GM19239 (cell line): Measurements from ENCODE around the gene STYK1.
"Not testable (repeated sequence)": the region's sequence is repeated elsewhere in the genome, so short reads cannot be mapped to it uniquely, and the experiment has no call there.

Experiments used
- DNase-seq: peaks from one replicate; pipeline ENCODE4 v3.0.0; 2011; ENCODE audit warnings: low spot score; ENCODE audit not compliant: insufficient read length
- FAIRE-seq: peaks from 2 replicates; lab custom pipeline; 2011; peaks lifted over from hg19 to GRCh38; lab: Jason Lieb, UNC

STYK1 gene

DNA sequence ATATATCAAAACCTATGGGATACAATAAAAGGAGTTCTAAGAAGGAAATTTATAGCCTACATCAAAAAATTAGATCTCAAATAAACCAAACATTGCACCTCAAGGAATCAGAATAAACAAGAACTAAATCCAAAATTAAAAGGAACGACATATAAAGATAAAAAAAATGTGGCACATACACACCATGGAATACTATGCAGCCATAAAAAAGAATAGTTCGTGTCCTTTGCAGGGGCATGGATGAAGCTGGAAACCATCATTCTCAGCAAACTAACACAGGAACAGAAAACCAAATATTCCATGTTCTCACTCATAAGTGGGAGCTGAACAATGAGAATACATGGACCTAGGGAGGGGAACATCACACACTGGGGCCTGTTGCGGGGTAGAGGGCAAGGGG is 91.7 kb downstream of the STYK1 start:
- DNase-seq, FAIRE-seq: not testable (repeated sequence)

DNA sequence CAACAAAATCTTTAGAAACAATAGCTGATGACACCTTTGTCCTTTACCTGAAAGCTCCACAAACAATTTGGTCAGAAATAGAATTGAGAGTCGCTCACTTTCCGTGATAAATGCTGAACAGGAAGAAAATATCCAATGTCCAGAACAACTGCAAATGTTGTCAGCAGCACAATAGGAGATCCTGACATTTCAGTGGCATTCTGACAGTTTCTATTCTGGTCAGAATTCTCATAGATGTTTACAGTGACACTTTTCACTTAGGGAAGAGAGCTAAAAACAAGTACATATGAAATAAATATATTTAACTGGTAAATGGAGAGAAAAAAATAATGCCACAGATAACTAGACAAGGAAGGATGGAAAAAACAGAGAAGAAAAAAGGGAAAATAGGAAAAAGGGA is 99.5 kb downstream of the STYK1 start:
- DNase-seq (no peak), FAIRE-seq (no peak)

DNA sequence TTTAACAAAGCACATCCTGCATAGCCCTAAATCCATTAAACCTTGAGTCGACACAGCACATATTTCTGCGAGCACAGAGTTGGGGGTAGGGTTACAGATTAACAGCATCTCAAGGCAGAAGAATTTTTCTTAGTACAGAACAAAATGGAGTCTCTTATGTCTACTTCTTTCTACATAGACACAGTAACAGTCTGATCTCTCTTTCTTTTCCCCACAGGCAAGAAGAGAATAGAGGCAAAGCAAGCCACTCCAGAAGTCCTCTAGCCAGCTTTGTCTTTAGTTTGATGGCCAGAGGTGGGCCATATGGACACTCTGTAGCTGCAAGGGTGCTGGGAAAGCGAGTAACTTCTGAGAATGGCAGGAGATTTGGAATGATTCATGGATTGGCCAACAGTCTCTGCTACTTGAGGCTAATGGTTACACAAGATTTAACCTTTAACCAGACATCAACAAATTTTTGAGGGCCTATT is 101.8 kb downstream of the STYK1 start:
- DNase-seq, FAIRE-seq: not testable (repeated sequence)

DNA sequence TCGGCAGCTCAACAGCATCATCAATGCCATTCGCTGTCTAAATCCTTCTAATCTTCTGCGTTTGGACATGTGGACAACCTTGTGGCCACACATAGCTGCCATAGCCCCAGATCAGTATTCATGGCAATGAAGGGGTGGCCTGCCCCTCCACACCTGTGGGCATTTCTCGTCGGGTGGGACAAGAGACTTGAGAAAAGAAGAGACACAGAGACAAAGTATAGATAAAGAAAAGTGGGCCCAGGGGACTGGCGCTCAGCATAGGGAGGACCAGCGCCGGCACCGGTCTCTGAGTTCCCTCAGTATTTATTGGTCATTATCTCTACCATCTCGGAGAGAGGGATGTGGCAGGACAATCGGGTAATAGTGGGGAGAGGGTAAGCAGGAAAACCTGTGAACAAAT is 102.7 kb downstream of the STYK1 start:
- no peak for DNase-seq
- no peak for FAIRE-seq
